Gastrocnemius medialis (tissue), 4 donors: ENCODE results near the gene TFCP2L1.

Experiments
- CTCF ChIP-seq, 5 experiments: fragments of 450-650 bp in 3 of 5; fragments of 200-600 bp in 2 of 5; sonication (generic) in 2 of 5; IDR thresholded peaks in 4 of 5; conservative IDR thresholded peaks in 1 of 5; 1 replicate in 4 of 5; 2 replicates in 1 of 5; pipeline ENCODE4 v1.5.1; 2016 to 2019; ENCODE audit warnings: antibody characterized with exemption in 5 of 5, mild to moderate bottlenecking in 3 of 5, moderate library complexity in 3 of 5
- POLR2A ChIP-seq, 2 donors: fragments of 450-650 bp; IDR thresholded peaks; one replicate each; pipeline ENCODE4 v1.6.1; 2017; ENCODE audit warnings: antibody characterized with exemption in 2 of 2, mild to moderate bottlenecking in 2 of 2, moderate library complexity in 2 of 2

GRCh38 chr2:121209014-121209610 lies 75.9 kb downstream of the TFCP2L1 start:
- TF ChIP-seq CTCF (IDR thresholded peaks at IDR 0.05 in 4 of 5, conservative IDR thresholded peaks at IDR 0.05 in 1 of 5) (no peak), POLR2A (IDR thresholded peaks at IDR 0.05) (no peak)
